Measurements from ENCODE around the gene PRPF8.

- TF ChIP-seq EZH2 (IDR thresholded peaks at IDR 0.05; ENCODE audit: insufficient read depth, low read length) = no peak
- TF ChIP-seq, protein P1, sequence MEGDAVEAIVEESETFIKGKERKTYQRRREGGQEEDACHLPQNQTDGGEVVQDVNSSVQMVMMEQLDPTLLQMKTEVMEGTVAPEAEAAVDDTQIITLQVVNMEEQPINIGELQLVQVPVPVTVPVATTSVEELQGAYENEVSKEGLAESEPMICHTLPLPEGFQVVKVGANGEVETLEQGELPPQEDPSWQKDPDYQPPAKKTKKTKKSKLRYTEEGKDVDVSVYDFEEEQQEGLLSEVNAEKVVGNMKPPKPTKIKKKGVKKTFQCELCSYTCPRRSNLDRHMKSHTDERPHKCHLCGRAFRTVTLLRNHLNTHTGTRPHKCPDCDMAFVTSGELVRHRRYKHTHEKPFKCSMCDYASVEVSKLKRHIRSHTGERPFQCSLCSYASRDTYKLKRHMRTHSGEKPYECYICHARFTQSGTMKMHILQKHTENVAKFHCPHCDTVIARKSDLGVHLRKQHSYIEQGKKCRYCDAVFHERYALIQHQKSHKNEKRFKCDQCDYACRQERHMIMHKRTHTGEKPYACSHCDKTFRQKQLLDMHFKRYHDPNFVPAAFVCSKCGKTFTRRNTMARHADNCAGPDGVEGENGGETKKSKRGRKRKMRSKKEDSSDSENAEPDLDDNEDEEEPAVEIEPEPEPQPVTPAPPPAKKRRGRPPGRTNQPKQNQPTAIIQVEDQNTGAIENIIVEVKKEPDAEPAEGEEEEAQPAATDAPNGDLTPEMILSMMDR (IDR thresholded peaks at IDR 0.05; ENCODE audit: insufficient read depth, low read depth, low read length) = no peak
These were observed 79.7 kb downstream of the PRPF8 start for GRCh38 chr17:1604831-1605528.

All from astrocyte (in vitro differentiated cells and primary cell).